ENCODE measurements around the gene ABRACL.

DNA sequence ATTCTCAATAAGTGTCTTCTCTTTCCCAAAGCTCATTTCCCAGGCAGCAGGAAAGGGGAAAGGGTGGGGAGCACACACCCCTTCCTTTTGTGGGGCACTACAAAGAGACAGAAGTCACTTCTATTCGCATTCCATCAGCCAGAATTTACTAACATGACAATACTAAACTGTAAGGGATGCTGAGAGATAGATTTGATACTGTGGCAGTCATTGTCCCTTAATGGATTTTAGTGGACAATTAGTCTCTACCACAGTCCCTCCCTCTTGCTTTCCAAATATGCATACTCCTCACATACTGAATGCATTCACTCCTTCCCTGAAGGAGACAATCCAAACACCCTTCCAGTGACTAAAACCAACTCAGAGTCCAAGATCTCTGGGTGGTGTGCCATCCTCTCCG is 50.5 kb downstream of the ABRACL start:
- TF ChIP-seq OSR1 (CRISPR knock-in tag; IDR thresholded peaks at IDR 0.05) = no peak
- TF ChIP-seq ARNTL (CRISPR knock-in tag; IDR thresholded peaks at IDR 0.05; ENCODE audit: borderline replicate concordance, low read depth) = no peak
- TF ChIP-seq RARB (CRISPR knock-in tag; IDR thresholded peaks at IDR 0.05) = no peak
- TF ChIP-seq GLIS3 (CRISPR knock-in tag; IDR thresholded peaks at IDR 0.05) = no peak
- no peak for TF ChIP-seq ZC3H10 (CRISPR knock-in tag; IDR thresholded peaks at IDR 0.05)
- TF ChIP-seq ZFP3 (CRISPR knock-in tag; IDR thresholded peaks at IDR 0.05) = no peak
- TF ChIP-seq, protein P1, sequence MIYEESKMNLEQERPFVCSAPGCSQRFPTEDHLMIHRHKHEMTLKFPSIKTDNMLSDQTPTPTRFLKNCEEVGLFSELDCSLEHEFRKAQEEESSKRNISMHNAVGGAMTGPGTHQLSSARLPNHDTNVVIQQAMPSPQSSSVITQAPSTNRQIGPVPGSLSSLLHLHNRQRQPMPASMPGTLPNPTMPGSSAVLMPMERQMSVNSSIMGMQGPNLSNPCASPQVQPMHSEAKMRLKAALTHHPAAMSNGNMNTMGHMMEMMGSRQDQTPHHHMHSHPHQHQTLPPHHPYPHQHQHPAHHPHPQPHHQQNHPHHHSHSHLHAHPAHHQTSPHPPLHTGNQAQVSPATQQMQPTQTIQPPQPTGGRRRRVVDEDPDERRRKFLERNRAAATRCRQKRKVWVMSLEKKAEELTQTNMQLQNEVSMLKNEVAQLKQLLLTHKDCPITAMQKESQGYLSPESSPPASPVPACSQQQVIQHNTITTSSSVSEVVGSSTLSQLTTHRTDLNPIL (CRISPR knock-in tag; IDR thresholded peaks at IDR 0.05; ENCODE audit: low read depth) = no peak
- TF ChIP-seq ZNF565 (CRISPR knock-in tag; conservative IDR thresholded peaks at IDR 0.05; ENCODE audit: low read depth) = no peak
- TF ChIP-seq SNAI2 (CRISPR knock-in tag; IDR thresholded peaks at IDR 0.05) = no peak
- TF ChIP-seq, protein P2, sequence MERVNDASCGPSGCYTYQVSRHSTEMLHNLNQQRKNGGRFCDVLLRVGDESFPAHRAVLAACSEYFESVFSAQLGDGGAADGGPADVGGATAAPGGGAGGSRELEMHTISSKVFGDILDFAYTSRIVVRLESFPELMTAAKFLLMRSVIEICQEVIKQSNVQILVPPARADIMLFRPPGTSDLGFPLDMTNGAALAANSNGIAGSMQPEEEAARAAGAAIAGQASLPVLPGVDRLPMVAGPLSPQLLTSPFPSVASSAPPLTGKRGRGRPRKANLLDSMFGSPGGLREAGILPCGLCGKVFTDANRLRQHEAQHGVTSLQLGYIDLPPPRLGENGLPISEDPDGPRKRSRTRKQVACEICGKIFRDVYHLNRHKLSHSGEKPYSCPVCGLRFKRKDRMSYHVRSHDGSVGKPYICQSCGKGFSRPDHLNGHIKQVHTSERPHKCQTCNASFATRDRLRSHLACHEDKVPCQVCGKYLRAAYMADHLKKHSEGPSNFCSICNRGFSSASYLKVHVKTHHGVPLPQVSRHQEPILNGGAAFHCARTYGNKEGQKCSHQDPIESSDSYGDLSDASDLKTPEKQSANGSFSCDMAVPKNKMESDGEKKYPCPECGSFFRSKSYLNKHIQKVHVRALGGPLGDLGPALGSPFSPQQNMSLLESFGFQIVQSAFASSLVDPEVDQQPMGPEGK (CRISPR knock-in tag; IDR thresholded peaks at IDR 0.05; ENCODE audit: borderline replicate concordance) = no peak
- no peak for TF ChIP-seq ZFP30 (CRISPR knock-in tag; IDR thresholded peaks at IDR 0.05)
